SK-N-SH treated with all-trans-retinoic acid at 6 μM for 48 hours (cell line): ENCODE measurements around the gene HLF.

Experiments used
- ATAC-seq: fragments of 200-7000 bp; cut with Tn5 transposase; 3 replicates; pipeline ENCODE4 v1.9.1; 2020; ENCODE audit warnings: mild to moderate bottlenecking, moderate library complexity
- ARNTL ChIP-seq: fragments of 450-650 bp; formaldehyde crosslinking; IDR thresholded peaks from 2 replicates; pipeline ENCODE4 v1.5.0; 2020; ENCODE audit warnings: low read depth, mild to moderate bottlenecking, moderate library complexity, borderline replicate concordance
- BACH2 ChIP-seq: fragments of 250-450 bp; sonication (Bioruptor Pico); IDR thresholded peaks from 2 replicates; pipeline ENCODE4 v1.9.0; 2021; ENCODE audit warnings: mild to moderate bottlenecking, borderline replicate concordance
- CSRNP3 ChIP-seq: fragments of 250-450 bp; sonication (Bioruptor Pico); IDR thresholded peaks from 2 replicates; pipeline ENCODE4 v1.5.1; 2021; ENCODE audit warnings: mild to moderate bottlenecking, moderate library complexity
- ESRRG ChIP-seq: fragments of 250-450 bp; sonication (Bioruptor Pico); IDR thresholded peaks from 2 replicates; pipeline ENCODE4 v1.6.1; 2021; ENCODE audit warnings: mild to moderate bottlenecking
- GLIS3 ChIP-seq: fragments of 250-450 bp; sonication (Bioruptor Pico); IDR thresholded peaks from 2 replicates; pipeline ENCODE4 v1.5.0; 2020; ENCODE audit warnings: mild to moderate bottlenecking, moderate library complexity
- ISL1 ChIP-seq: fragments of 250-450 bp; sonication (Bioruptor Pico); IDR thresholded peaks from 2 replicates; pipeline ENCODE4 v2.1.2; 2022; ENCODE audit warnings: mild to moderate bottlenecking, moderate library complexity
- SNAI2 ChIP-seq: fragments of 250-450 bp; sonication (Bioruptor Pico); IDR thresholded peaks from 2 replicates; pipeline ENCODE4 v1.5.0; 2020; ENCODE audit warnings: mild to moderate bottlenecking, moderate library complexity
- TCF4 ChIP-seq: fragments of 250-450 bp; sonication (Bioruptor Pico); IDR thresholded peaks from 2 replicates; pipeline ENCODE4 v1.8.0; 2021; ENCODE audit warnings: mild to moderate bottlenecking, moderate library complexity, borderline replicate concordance
- TOX ChIP-seq: fragments of 250-450 bp; sonication (Bioruptor Pico); IDR thresholded peaks from 2 replicates; pipeline ENCODE4 v1.8.0; 2021; ENCODE audit warnings: mild to moderate bottlenecking, moderate library complexity, borderline replicate concordance
- TSHZ2 ChIP-seq: fragments of 250-450 bp; sonication (Bioruptor Pico); IDR thresholded peaks from 2 replicates; pipeline ENCODE4 v1.5.0; 2020; ENCODE audit warnings: mild to moderate bottlenecking, moderate library complexity
- ZC3H10 ChIP-seq: fragments of 250-450 bp; sonication (Bioruptor Pico); IDR thresholded peaks from 2 replicates; pipeline ENCODE4 v1.5.1; 2021; ENCODE audit warnings: mild to moderate bottlenecking, moderate library complexity
- ZFP3 ChIP-seq: fragments of 250-450 bp; sonication (Bioruptor Pico); IDR thresholded peaks from 2 replicates; pipeline ENCODE4 v1.5.0; 2020; ENCODE audit warnings: mild to moderate bottlenecking, moderate library complexity
- ZNF565 ChIP-seq: fragments of 450-650 bp; formaldehyde crosslinking; conservative IDR thresholded peaks from 2 replicates; pipeline ENCODE4 v1.5.0; 2020; ENCODE audit warnings: low read depth, mild to moderate bottlenecking, moderate library complexity
- ZNF70 ChIP-seq: fragments of 450-650 bp; formaldehyde crosslinking; IDR thresholded peaks from 2 replicates; pipeline ENCODE4 v1.5.0; 2020; ENCODE audit warnings: mild to moderate bottlenecking, moderate library complexity
- ZNF8 ChIP-seq: fragments of 450-650 bp; formaldehyde crosslinking; IDR thresholded peaks from 2 replicates; pipeline ENCODE4 v1.5.0; 2020; ENCODE audit warnings: mild to moderate bottlenecking, moderate library complexity
- TF ChIP-seq, protein P1 (sequence below): fragments of 250-450 bp; sonication (Bioruptor Pico); IDR thresholded peaks from 2 replicates; pipeline ENCODE4 v1.8.0; 2020; ENCODE audit warnings: mild to moderate bottlenecking, moderate library complexity, borderline replicate concordance

HLF gene

DNA sequence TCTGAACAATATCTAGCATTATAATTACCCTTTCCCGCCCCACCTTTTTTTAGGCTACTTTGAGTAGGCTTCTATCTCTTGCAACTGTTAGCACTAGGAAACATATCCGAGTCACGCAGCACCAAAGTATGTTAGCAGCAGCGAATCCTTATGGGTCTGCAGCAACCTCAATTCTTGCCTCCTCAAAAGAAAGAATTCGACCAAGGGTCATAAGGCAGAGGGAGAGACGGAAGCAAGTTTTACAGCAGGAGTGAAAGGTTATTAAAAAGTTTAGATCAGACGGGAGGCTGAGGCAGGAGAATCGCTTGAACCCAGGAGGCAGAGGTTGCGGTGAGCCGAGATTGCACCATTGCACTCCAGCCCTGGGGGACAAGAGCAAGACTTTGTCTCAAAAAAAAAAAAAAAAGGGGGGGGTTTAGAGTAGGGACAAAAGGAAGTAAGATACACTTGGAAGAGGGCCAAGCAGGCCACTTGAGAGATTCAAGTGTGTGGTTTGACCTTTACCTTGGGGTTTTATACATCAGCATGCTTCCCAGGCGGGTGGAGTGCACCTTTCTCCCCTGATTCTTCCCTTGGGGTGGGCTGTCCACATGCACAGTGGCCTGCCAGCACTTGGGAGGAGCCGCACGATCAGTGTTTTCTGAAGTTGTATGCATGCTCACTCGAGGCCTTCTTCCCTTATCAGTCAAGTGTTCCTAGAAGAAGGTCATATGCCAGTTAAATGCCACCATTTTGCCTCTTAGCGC lies 67.7 kb downstream of the HLF start:
- TF ChIP-seq CSRNP3 (CRISPR knock-in tag) = no peak
- no peak for TF ChIP-seq TSHZ2 (CRISPR knock-in tag)
- TF ChIP-seq ZFP3 (CRISPR knock-in tag) = no peak
- no peak for TF ChIP-seq SNAI2 (CRISPR knock-in tag)
- TF ChIP-seq ZNF565 (CRISPR knock-in tag) = no peak
- no peak for TF ChIP-seq ARNTL (CRISPR knock-in tag)
- TF ChIP-seq, all 23 proteins: peak for 0

GRCh38 chr17:55334285-55334684 lies 69.5 kb downstream of the HLF start:
- no peak for TF ChIP-seq ISL1
- TF ChIP-seq, all 23 proteins: peak for 0
- ATAC-seq = peak; percentile 69

More for the DNA sequence above, 67.7 kb downstream of the HLF start:
- ATAC-seq = no peak

- TF ChIP-seq ESRRG (CRISPR knock-in tag) (no peak), ARNTL (CRISPR knock-in tag) (no peak), TSHZ2 (CRISPR knock-in tag) (no peak), TOX (no peak), ZFP3 (CRISPR knock-in tag) (no peak), GLIS3 (CRISPR knock-in tag) (no peak), ZNF565 (CRISPR knock-in tag) (no peak), BACH2 (CRISPR knock-in tag) (no peak)
- TF ChIP-seq, protein P1, sequence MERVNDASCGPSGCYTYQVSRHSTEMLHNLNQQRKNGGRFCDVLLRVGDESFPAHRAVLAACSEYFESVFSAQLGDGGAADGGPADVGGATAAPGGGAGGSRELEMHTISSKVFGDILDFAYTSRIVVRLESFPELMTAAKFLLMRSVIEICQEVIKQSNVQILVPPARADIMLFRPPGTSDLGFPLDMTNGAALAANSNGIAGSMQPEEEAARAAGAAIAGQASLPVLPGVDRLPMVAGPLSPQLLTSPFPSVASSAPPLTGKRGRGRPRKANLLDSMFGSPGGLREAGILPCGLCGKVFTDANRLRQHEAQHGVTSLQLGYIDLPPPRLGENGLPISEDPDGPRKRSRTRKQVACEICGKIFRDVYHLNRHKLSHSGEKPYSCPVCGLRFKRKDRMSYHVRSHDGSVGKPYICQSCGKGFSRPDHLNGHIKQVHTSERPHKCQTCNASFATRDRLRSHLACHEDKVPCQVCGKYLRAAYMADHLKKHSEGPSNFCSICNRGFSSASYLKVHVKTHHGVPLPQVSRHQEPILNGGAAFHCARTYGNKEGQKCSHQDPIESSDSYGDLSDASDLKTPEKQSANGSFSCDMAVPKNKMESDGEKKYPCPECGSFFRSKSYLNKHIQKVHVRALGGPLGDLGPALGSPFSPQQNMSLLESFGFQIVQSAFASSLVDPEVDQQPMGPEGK = no peak
Observed at GRCh38 chr17:55334881-55335540, 70.3 kb downstream of the HLF start.

DNA sequence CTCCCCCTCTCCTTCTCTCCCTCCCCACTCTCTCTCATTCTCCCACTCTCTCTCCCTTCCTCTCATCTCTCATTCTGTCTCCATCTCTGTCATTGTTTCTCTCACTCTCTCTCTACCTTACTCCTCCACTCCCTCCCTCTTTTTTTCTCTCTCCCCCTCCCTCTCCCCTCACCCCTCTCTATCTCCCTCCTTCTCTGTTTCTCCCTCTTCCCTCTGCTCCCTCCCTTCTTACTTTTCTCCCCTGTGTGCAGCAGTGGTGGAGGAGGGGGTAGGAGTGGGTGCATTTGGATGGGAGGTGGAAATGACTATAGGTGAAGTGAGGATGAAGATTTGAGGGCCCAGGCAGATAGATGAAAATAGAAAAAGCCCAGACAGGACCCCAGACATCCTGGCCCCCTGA lies 70.9 kb downstream of the HLF start:
- TF ChIP-seq ZNF70 (no peak), ZNF565 (CRISPR knock-in tag) (no peak), TCF4 (CRISPR knock-in tag) (no peak), ZC3H10 (CRISPR knock-in tag) (no peak), ESRRG (CRISPR knock-in tag) (no peak), GLIS3 (CRISPR knock-in tag) (no peak), ZNF8 (CRISPR knock-in tag) (no peak)
- ATAC-seq = no peak

More at GRCh38 chr17:55334881-55335540, 70.3 kb downstream of the HLF start:
- peak; percentile 22; the same call in 2 of the 3 replicates for ATAC-seq
